ENCODE data around the gene CCDC110. TPM values are rescaled to one million over a fixed set of nuclear protein-coding genes. Genes with fewer than 3 reads are reported as not detected.

Gene CCDC110
- polyA plus RNA-seq, 1 of the 3 experiments (the other 2 are of a cell fraction) = 0.05 TPM

DNA sequence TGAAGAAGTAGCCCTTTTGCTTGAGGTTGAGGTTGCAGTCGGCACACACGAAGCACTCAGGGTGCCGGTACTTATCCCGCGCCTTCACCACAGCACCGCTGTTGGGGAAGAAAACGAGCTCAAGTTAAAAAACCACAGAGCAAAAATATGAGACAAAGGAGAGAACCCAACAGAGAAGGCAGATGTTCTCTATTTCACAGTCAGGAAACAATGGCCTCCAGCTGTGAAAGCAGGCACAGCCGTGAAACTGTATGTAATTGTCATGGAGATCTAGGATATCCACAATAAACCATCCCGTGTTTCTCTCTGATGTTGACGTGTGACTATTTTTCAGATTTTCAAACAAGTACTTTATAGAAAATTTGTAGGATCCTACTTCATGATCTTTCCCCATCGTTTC, 30.9 kb upstream of the CCDC110 start (continued):
- TF ChIP-seq, protein P1, sequence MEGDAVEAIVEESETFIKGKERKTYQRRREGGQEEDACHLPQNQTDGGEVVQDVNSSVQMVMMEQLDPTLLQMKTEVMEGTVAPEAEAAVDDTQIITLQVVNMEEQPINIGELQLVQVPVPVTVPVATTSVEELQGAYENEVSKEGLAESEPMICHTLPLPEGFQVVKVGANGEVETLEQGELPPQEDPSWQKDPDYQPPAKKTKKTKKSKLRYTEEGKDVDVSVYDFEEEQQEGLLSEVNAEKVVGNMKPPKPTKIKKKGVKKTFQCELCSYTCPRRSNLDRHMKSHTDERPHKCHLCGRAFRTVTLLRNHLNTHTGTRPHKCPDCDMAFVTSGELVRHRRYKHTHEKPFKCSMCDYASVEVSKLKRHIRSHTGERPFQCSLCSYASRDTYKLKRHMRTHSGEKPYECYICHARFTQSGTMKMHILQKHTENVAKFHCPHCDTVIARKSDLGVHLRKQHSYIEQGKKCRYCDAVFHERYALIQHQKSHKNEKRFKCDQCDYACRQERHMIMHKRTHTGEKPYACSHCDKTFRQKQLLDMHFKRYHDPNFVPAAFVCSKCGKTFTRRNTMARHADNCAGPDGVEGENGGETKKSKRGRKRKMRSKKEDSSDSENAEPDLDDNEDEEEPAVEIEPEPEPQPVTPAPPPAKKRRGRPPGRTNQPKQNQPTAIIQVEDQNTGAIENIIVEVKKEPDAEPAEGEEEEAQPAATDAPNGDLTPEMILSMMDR (IDR thresholded peaks at IDR 0.05) = no peak
- no peak for TF ChIP-seq TAF1 (IDR thresholded peaks at IDR 0.05; ENCODE audit: borderline replicate concordance, low read depth, low read length)
- TF ChIP-seq TEAD4 (IDR thresholded peaks at IDR 0.05; ENCODE audit: borderline replicate concordance, insufficient read depth) = no peak
- no peak for TF ChIP-seq EP300 (IDR thresholded peaks at IDR 0.05; ENCODE audit: borderline replicate concordance in 1 of 2, low read depth in 1 of 2, low read length in 1 of 2)
- TF ChIP-seq, protein P2, sequence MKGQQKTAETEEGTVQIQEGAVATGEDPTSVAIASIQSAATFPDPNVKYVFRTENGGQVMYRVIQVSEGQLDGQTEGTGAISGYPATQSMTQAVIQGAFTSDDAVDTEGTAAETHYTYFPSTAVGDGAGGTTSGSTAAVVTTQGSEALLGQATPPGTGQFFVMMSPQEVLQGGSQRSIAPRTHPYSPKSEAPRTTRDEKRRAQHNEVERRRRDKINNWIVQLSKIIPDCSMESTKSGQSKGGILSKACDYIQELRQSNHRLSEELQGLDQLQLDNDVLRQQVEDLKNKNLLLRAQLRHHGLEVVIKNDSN (IDR thresholded peaks at IDR 0.05; ENCODE audit: borderline replicate concordance, low read depth) = no peak
- TF ChIP-seq RFX5 (IDR thresholded peaks at IDR 0.05; ENCODE audit: low read length) = no peak

DNA sequence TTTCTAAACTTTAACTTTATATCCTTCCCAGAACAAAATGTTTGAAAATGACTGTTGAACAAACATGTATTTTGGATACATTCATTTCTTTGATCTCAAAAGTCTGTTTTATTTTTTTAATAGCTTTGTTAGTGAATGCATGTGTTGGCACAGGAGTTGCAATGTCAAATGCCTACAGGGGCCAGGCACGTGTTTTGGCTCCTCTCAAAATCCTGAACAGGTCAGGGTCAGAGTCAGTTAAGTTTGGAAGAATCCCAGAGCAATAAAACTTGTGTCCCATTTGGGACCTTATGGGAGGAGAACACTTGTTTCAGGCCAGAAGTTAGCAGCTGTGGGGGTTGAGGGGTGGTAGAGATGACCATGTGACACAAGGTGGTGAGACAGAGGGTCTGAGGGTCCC, 29.0 kb upstream of the CCDC110 start:
- H3K4me3 ChIP-seq (ENCODE audit: low read depth in 2 of 2, low read length in 1 of 2) = no peak overlapping the region; a peak in 1 of 4 replicates

More for the DNA sequence above, 29.0 kb upstream of the CCDC110 start:
- no peaks in the 10 kb centered on the region for H3K79me2 ChIP-seq (ENCODE audit: insufficient read depth)
- ChIA-PET POLR2A (no interaction called here), CTCF (interaction anchor here (0.7 kb wide), 1 partner anchor 58 kb away, joined by 3 read pairs; no protein-coding TSS in a partner anchor)
- no peaks in the 10 kb centered on the region for H4K20me1 ChIP-seq (ENCODE audit: insufficient read depth)
- H2AFZ ChIP-seq (ENCODE audit: low read depth) = no peak overlapping the region
- H3K4me2 ChIP-seq = no peak overlapping the region
- TF ChIP-seq, protein P3, sequence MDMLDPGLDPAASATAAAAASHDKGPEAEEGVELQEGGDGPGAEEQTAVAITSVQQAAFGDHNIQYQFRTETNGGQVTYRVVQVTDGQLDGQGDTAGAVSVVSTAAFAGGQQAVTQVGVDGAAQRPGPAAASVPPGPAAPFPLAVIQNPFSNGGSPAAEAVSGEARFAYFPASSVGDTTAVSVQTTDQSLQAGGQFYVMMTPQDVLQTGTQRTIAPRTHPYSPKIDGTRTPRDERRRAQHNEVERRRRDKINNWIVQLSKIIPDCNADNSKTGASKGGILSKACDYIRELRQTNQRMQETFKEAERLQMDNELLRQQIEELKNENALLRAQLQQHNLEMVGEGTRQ (IDR thresholded peaks at IDR 0.05; ENCODE audit: borderline replicate concordance, low read depth, low read length) = no peak
- TF ChIP-seq, protein P1 (IDR thresholded peaks at IDR 0.05) = no peak
- TF ChIP-seq FOXM1 (IDR thresholded peaks at IDR 0.05; ENCODE audit: low read depth) (no peak), RAD21 (IDR thresholded peaks at IDR 0.05; ENCODE audit: low read length) (no peak), NFIC (IDR thresholded peaks at IDR 0.05; ENCODE audit: borderline replicate concordance) (no peak), GATA2 (CRISPR knock-in tag; IDR thresholded peaks at IDR 0.05) (no peak), SIN3A (IDR thresholded peaks at IDR 0.05; ENCODE audit: borderline replicate concordance, low read depth, low read length) (no peak), FOXJ3 (CRISPR knock-in tag; IDR thresholded peaks at IDR 0.05) (no peak), JUND (IDR thresholded peaks at IDR 0.05) (no peak), TCF12 (IDR thresholded peaks at IDR 0.05) (no peak), MXI1 (IDR thresholded peaks at IDR 0.05; ENCODE audit: low read depth, low read length) (no peak), TAF1 (IDR thresholded peaks at IDR 0.05; ENCODE audit: borderline replicate concordance, low read depth, low read length) (no peak), ELF1 (IDR thresholded peaks at IDR 0.05) (no peak)
- TF ChIP-seq, protein P4, sequence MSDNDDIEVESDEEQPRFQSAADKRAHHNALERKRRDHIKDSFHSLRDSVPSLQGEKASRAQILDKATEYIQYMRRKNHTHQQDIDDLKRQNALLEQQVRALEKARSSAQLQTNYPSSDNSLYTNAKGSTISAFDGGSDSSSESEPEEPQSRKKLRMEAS (IDR thresholded peaks at IDR 0.05; ENCODE audit: low read depth) = no peak
- TF ChIP-seq, protein P5, sequence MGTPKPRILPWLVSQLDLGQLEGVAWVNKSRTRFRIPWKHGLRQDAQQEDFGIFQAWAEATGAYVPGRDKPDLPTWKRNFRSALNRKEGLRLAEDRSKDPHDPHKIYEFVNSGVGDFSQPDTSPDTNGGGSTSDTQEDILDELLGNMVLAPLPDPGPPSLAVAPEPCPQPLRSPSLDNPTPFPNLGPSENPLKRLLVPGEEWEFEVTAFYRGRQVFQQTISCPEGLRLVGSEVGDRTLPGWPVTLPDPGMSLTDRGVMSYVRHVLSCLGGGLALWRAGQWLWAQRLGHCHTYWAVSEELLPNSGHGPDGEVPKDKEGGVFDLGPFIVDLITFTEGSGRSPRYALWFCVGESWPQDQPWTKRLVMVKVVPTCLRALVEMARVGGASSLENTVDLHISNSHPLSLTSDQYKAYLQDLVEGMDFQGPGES (IDR thresholded peaks at IDR 0.05; ENCODE audit: low read depth, low read length) = no peak
- DNase-seq = no peak
- no peaks in the 10 kb centered on the region for H3K9me2 ChIP-seq
- H3K9ac ChIP-seq = no peak overlapping the region
- no peak overlapping the region for H3K27ac ChIP-seq (ENCODE audit: low read depth in 2 of 2, low read length in 1 of 2)
- no peaks in the 10 kb centered on the region for H3K27me3 ChIP-seq (ENCODE audit: insufficient read depth)
- no peaks in the 10 kb centered on the region for H3K36me3 ChIP-seq (replicated peaks in 1 of 2; ENCODE audit: control insufficient read depth in 1 of 2, insufficient read depth in 2 of 2, low read length in 1 of 2)
- WGBS (ENCODE audit: low lambda C conversion rate) = 25% methylated on average over 1 of the region's 1 CpG
- H3F3A ChIP-seq (replicated peaks; ENCODE audit: insufficient read depth) = no peaks in the 10 kb centered on the region
- no peaks in the 10 kb centered on the region for H3K4me1 ChIP-seq (ENCODE audit: control insufficient read depth in 1 of 2, insufficient read depth in 2 of 2, low read depth in 1 of 2, low read length in 1 of 2)
- no peaks in the 10 kb centered on the region for H3K9me3 ChIP-seq
